ENCODE data around the gene PRDM16. TPM values are rescaled to one million over a fixed set of nuclear protein-coding genes. Genes with fewer than 3 reads are reported as not detected.

The PRDM16 gene
- total RNA-seq, 1 experiment from 2014 or later = 6.1 TPM

DNA sequence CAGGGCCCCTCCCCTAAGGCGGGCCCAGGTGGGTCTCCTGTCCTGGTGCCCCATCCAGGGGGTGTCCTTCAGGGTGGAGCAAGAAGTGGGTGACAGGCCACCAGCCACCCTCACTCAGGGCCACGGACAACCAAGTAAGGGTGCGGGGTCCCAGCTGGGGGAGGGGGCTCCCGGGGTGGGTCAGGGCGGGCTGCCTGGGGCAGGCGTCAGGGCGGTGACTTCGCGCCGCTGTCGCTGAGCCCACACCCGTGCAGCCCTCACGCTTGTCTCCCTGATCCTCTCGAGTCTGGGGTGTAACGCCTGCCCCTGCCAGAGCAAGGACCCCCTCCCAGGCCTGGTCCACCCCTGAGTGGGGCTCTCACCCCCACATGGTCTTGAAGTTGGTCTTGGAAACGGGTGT lies 407.7 kb downstream of the PRDM16 start:
- TF ChIP-seq, protein P1, sequence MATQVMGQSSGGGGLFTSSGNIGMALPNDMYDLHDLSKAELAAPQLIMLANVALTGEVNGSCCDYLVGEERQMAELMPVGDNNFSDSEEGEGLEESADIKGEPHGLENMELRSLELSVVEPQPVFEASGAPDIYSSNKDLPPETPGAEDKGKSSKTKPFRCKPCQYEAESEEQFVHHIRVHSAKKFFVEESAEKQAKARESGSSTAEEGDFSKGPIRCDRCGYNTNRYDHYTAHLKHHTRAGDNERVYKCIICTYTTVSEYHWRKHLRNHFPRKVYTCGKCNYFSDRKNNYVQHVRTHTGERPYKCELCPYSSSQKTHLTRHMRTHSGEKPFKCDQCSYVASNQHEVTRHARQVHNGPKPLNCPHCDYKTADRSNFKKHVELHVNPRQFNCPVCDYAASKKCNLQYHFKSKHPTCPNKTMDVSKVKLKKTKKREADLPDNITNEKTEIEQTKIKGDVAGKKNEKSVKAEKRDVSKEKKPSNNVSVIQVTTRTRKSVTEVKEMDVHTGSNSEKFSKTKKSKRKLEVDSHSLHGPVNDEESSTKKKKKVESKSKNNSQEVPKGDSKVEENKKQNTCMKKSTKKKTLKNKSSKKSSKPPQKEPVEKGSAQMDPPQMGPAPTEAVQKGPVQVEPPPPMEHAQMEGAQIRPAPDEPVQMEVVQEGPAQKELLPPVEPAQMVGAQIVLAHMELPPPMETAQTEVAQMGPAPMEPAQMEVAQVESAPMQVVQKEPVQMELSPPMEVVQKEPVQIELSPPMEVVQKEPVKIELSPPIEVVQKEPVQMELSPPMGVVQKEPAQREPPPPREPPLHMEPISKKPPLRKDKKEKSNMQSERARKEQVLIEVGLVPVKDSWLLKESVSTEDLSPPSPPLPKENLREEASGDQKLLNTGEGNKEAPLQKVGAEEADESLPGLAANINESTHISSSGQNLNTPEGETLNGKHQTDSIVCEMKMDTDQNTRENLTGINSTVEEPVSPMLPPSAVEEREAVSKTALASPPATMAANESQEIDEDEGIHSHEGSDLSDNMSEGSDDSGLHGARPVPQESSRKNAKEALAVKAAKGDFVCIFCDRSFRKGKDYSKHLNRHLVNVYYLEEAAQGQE (IDR thresholded peaks at IDR 0.05; ENCODE audit: low read depth) = no peak
- Histone ChIP-seq H3K27me3 (ENCODE audit: insufficient read depth, low read length) (no peaks in the 10 kb centered on the region), H3K79me2 (ENCODE audit: insufficient read depth, low read length) (no peaks in the 10 kb centered on the region), H3K9me2 (ENCODE audit: insufficient read depth) (no peaks in the 10 kb centered on the region), H3K4me3 (replicated peaks in 1 of 2; ENCODE audit: low read depth in 1 of 2, low read length in 2 of 2) (no peak overlapping the region), H4K20me1 (ENCODE audit: insufficient read depth) (no peaks in the 10 kb centered on the region), H3K9ac (ENCODE audit: low read length) (no peak overlapping the region), H3K4me2 (ENCODE audit: low read length) (no peak overlapping the region), H2AFZ (ENCODE audit: low read depth, low read length, poor library complexity, severe bottlenecking) (no peak overlapping the region), H3K36me3 (ENCODE audit: control insufficient read depth in 1 of 2, insufficient read depth in 2 of 2, low read length in 2 of 2) (peaks cover 0 to 3% of the 10 kb centered on the region in 2 experiments; a peak in 1 of 4 replicates), H3K9me3 (ENCODE audit: control insufficient read depth in 1 of 2, insufficient read depth in 1 of 2, low read depth in 1 of 2, low read length in 2 of 2) (no peaks in the 10 kb centered on the region), H3K4me1 (ENCODE audit: control insufficient read depth in 1 of 2, insufficient read depth in 2 of 2, low read length in 2 of 2) (peaks cover 0 to 5% of the 10 kb centered on the region in 2 experiments; a peak in 2 of 4 replicates), H3K27ac (ENCODE audit: low read depth, low read length) (no peak overlapping the region)
- DNase-seq (ENCODE audit: low read depth, low spot score) = no peak
- BruUV-seq (replicated peaks) = no TSS peak
- ATAC-seq = 0 out of 2 replicates have a peak, but pooled peaks have one; percentile 18
- intact Hi-C loops (cut with micrococcal nuclease) = no loop called here
- POLR2A ChIA-PET = no interaction called here
- CTCF ChIA-PET = no interaction called here
- RAD21 ChIA-PET (ENCODE audit: low non-redundant PET in 1 of 2, low total read pairs in 2 of 2, uncharacterized antibody in 2 of 2, unreplicated experiment in 2 of 2) = no interaction called here

DNA sequence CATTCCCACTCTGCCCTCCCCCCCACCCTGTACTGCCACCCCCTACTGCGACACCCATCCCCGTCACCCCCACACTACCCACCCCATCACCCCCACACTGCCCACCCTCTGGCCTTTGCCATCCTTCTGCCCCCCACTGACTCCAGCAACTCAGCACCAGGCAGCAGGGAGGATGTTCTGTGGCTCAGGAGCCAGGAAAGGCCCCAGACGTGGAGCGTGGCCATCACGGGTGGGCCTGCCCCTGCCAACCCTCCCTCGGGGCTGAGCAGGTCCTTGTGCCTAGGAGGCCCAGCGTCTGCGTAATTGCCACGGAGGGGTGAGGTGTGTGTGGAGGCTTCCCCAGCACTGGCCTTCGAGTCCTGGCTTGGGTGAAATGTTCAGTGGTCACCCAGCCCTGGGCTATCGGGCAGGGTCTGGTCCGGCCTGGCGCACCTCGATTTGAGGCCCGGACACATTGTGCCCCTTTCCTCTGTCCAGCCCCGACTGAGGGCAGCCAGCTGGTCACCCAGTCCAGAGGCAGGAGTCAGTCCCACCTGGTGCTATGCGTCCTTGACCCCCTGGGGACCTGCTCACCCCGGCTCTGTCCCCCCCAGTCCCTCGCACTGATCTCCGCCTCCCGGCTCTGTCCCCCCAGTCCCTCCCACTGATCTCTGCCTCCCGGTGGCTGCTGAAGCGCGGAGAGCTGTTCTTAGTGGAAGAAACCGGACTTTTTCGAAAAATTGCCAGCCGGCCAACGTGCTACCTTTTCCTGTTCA lies 408.4 kb downstream of the PRDM16 start:
- ATAC-seq = no peak
- RAD21 ChIA-PET (ENCODE audit: low non-redundant PET in 1 of 2, low total read pairs in 2 of 2, uncharacterized antibody in 2 of 2, unreplicated experiment in 2 of 2) = no interaction called here
- intact Hi-C loops (cut with micrococcal nuclease) = no loop called here
- Histone ChIP-seq H3K9ac (ENCODE audit: low read length) (no peak overlapping the region), H2AFZ (ENCODE audit: low read depth, low read length, poor library complexity, severe bottlenecking) (no peak overlapping the region), H3K79me2 (ENCODE audit: insufficient read depth, low read length) (no peaks in the 10 kb centered on the region), H3K36me3 (ENCODE audit: control insufficient read depth in 1 of 2, insufficient read depth in 2 of 2, low read length in 2 of 2) (peaks cover 0 to 3% of the 10 kb centered on the region in 2 experiments; a peak in 1 of 4 replicates), H3K9me2 (ENCODE audit: insufficient read depth) (no peaks in the 10 kb centered on the region), H3K27me3 (ENCODE audit: insufficient read depth, low read length) (no peaks in the 10 kb centered on the region), H3K9me3 (ENCODE audit: control insufficient read depth in 1 of 2, insufficient read depth in 1 of 2, low read depth in 1 of 2, low read length in 2 of 2) (no peaks in the 10 kb centered on the region), H3K4me2 (ENCODE audit: low read length) (no peak overlapping the region), H3K4me3 (replicated peaks in 1 of 2; ENCODE audit: low read depth in 1 of 2, low read length in 2 of 2) (no peak overlapping the region), H3K27ac (ENCODE audit: low read depth, low read length) (no peak overlapping the region), H4K20me1 (ENCODE audit: insufficient read depth) (no peaks in the 10 kb centered on the region), H3K4me1 (ENCODE audit: control insufficient read depth in 1 of 2, insufficient read depth in 2 of 2, low read length in 2 of 2) (peaks cover 6 to 11% of the 10 kb centered on the region in 2 experiments; a peak in 3 of 4 replicates)
- TF ChIP-seq, protein P2, sequence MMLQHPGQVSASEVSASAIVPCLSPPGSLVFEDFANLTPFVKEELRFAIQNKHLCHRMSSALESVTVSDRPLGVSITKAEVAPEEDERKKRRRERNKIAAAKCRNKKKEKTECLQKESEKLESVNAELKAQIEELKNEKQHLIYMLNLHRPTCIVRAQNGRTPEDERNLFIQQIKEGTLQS (IDR thresholded peaks at IDR 0.05) = no peak
- TF ChIP-seq, protein P3, sequence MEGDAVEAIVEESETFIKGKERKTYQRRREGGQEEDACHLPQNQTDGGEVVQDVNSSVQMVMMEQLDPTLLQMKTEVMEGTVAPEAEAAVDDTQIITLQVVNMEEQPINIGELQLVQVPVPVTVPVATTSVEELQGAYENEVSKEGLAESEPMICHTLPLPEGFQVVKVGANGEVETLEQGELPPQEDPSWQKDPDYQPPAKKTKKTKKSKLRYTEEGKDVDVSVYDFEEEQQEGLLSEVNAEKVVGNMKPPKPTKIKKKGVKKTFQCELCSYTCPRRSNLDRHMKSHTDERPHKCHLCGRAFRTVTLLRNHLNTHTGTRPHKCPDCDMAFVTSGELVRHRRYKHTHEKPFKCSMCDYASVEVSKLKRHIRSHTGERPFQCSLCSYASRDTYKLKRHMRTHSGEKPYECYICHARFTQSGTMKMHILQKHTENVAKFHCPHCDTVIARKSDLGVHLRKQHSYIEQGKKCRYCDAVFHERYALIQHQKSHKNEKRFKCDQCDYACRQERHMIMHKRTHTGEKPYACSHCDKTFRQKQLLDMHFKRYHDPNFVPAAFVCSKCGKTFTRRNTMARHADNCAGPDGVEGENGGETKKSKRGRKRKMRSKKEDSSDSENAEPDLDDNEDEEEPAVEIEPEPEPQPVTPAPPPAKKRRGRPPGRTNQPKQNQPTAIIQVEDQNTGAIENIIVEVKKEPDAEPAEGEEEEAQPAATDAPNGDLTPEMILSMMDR (IDR thresholded peaks at IDR 0.05 in 2 of 3, conservative IDR thresholded peaks at IDR 0.05 in 1 of 3; ENCODE audit: borderline replicate concordance in 1 of 3, insufficient read depth in 1 of 3, low read depth in 2 of 3, low read length in 2 of 3) = no peak
- BruUV-seq (replicated peaks) = no TSS peak
- CTCF ChIA-PET = no interaction called here
- no peak for DNase-seq (ENCODE audit: low read depth, low spot score)
- POLR2A ChIA-PET = no interaction called here
